Measurements from ENCODE around the gene CPA5.
"Not testable (repeated sequence)": the region's sequence is repeated elsewhere in the genome, so short reads cannot be mapped to it uniquely, and the experiment has no call there.

Gene CPA5

GRCh38 chr7:130361681-130362080 is 17.1 kb downstream of the CPA5 start:
- no peak for DNase-seq

DNA sequence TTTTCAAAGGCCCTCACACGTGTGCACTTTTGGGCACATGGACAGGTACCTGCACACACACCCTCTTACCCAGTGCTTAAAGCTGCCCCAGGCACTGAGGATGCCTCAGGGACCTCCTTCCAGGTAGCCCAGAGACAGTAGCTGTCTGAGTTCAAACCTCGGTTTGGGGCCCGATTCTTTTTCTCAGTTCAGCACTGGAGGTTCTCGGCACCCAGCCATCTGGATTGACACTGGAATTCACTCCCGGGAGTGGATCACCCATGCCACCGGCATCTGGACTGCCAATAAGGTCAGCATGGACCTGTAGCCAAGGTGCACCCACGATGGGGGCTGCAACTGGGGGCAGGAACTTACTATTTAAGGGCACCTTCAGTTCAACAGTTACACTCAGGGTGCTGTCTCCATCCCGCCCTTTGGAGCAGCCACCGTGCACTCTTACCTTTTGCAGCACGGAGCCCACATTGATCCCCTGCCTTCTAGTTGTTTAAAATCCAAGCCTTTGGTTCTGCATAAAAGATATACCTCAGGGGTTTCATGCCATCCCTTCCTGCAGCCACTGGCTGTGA is 17.7 kb downstream of the CPA5 start:
- no peak for DNase-seq

GRCh38 chr7:130363026-130363847 is 18.6 kb downstream of the CPA5 start:
- no peak for DNase-seq

DNA sequence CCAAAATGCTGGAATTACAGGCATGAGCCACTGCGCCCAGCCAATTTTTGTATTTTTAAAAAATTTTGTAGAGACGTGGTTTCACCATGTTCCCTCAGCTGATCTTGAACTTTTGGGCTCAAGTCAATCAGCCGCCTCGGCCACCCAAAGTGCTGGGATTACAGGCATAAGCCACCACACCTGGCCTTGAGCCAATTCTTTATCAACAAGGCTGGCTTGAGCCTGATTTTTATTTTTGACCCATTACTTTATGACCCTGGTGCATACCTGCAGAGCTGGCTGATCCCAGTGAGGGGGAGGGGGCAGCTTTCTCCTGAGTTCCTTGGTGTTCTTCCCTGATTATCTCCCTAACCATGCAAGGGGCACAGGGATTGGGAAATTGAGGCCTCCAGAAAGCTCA is 19.8 kb downstream of the CPA5 start:
- DNase-seq = no peak

DNA sequence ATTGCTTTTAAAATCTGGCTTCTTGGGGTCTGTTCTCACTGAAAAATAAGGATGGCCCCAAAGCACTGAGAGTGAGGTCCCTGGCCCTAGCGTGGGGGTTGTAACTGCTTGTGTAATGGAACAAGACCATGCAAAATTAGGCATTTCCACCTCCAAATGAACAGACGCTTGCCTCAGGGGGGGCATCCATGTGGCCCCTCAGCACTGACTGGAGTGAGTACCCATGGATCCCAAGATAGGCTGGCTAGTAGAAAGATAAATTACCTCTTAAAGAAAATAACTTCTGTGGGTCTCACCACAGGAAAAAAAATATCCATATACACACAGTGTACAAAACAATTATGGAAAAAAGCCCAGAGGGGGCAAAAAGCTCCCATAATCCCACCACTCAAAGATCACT is 20.5 kb downstream of the CPA5 start:
- no peak for DNase-seq

DNA sequence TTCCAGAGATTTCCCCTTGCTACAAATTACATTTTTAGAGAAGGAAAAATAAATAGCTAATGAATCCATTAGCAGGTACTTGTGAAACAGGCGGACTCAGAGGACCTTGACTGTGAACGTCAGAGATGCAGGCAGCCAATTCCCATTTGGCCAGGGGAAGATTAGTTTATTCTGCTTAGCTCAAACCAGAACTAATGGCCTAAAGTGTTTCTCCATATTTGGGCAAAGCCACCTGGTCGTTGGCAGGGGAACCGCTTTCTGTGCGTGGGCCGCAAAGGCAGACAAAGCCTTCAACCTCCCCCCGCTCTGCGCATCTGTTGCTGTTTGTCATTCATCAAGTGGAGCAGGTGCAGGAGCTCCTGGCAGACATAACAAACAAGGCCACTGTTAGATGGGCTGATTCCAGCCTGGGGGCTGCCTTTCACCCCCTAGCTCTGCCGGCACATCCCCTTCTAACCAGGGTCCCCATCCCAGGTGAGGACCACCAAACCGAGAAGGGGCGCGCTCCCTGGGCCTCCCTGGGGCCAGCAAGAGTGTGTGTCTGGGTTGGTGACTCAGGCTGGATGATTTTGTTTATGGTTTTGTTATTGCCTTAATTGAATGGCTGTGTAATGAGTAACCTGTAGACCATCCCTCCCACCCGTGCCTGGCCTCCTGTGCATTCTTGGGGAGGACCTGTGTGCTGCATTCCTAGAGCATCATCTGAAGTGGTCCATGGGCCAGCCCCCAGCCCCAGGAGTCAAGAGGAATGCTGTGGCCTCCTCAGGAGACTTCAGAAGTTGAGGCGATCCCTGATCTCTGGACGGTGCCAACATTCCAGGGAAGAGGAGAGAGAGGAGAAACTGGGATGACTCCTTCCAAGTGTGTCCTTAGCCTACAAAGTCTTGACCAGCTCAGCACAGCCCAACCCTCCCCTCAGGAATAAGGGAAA is 21.2 kb downstream of the CPA5 start:
- no peak for DNase-seq

GRCh38 chr7:130366564-130366963 is 21.9 kb downstream of the CPA5 start:
- DNase-seq = no peak

- no peak for DNase-seq
Measured at GRCh38 chr7:130367088-130367755, 22.6 kb downstream of the CPA5 start.

- DNase-seq = no peak
Measured at GRCh38 chr7:130367836-130368746, 23.5 kb downstream of the CPA5 start.

DNA sequence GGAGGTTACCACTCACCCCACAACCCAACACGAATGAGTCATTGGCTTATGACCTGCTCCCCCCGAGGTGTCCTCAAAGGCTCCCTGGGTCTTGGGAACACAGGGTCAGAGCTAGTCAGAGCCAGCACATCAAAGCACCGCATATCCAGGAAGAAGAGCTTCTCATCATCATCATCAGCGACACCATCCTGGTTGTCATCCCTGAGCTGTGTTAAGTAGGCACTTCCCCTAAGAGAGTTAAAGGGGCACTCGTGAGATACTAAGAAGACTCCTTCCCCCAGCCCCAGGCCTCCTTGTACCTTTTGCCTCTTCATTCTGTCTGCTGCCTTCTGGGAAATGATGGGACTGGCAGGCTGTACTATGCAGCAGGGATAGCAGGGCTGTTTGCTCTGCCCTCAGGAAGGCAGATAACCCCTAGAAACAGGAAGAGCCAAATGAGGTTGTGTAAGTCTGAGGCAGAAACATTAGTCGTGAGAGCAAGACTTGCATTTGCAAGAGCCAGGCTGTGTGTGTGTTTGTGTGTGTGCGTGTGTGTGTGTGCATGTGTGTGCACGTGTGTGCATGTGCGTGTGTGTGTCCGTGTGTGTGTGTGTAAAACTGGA is 24.6 kb downstream of the CPA5 start:
- no peak for DNase-seq

DNA sequence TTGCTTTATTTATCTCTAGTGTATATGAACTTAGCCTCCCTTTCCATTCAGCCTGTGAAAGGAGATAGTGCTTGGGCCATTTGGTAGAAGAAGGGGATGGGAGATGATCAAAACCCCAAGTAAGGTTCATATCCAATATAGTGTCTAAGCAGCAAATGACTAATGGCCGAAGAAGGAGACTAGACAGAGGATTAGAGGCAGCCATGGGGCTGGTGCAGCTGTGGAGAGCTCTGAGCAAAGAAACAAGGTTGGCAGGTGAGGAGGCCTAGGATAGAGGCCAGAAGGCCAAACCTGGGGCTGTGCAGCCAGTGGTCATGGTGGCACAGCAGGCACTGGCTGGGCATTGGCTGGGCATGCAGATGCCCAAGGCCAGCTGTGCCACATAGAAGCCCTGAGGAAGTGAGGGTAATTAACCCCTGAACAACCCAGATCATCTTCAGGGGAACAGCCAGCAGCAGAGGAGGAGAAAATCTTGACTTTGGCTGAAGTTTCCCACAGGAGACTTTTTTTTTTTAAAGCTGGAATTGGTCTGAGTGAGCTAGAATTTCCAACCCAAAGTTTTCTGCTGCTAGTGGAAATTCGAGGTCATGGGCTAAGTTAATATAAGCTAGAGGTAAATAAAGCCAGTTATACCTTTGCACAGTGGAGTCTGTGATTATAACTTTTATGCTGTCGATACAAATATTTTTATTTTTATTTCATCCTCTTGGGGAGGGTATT is 25.4 kb downstream of the CPA5 start:
- DNase-seq = no peak

- no peak for DNase-seq
Measured at GRCh38 chr7:130371046-130371445, 26.4 kb downstream of the CPA5 start.

DNA sequence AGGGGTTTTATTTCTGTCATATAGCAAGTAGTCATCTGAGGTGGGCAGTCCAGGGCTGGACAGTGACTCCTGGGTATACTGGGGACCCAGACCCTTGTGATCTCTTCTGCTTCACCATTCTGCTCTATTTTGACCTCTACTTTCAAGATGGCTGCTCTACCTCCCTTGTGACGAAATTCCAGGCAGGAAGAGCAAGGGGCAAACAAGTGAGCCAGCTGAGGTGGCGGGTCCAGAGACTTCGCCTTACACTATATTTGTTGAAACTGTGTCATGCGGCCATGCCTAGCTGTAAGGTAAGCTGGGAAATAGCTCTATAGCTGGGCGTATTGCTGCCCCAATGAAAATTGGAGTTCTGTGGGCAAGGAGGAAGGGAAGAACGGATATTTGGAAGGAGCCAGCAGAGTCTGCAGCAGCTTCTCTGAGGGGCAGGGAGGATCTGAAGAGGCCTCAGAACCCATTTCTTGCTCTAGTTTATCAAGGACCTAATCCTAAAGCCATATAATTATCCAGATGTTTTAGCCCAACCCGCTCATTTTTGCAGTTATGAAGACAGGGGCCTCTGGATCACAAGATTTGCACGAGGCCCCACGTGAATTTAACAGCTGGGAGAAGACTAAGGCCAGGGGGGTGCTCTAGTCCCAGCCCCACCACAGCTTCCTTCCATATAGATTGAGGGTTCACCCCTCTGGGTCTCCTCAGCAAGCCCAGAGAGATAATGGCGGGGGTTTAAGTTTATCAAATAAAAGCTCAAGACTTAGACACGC is 28.0 kb downstream of the CPA5 start:
- DNase-seq = no peak

- no peak for DNase-seq
Measured at GRCh38 chr7:130374507-130374906, 29.9 kb downstream of the CPA5 start.

- not testable (repeated sequence) for DNase-seq
Measured at GRCh38 chr7:130376461-130376860, 31.8 kb downstream of the CPA5 start.

DNA sequence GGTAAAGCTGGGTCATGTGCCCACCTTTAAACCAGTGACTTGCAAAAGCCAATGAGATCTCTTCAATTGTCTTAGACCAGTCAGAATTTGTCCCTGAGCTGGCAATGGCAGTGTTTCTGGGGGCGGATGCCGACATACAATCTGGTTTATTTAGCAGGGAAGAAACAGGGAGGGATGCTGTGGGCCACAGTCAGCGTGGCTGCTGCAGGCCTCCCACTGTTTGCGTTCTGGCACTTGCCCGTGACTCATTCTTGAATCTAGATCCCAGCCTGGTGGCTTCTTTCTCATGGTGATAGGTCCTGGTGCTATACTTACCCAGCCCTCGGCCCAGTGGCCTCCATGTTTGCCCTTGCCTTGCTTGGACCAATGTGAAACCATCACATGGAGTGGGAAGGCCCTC is 32.6 kb downstream of the CPA5 start:
- no peak for DNase-seq

DNA sequence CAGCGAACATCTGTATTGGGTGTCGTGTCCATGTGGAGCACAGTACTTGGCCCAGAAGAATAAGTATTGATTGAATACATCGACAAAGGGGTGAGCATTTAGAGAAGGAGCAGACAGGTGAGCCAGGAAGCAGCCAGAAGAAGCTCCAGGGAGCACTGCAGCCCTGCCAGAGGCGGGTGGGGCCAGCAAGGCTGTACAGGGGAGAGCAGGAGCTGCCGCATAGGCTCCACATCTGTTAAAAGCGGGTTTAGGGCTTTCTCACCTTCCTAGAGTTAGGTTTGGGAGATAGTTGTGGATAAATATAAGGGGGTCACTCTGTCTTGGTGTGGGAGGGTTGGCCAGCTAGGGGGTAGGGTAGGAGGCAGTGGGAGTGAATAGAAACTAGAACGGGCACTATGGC is 34.4 kb downstream of the CPA5 start:
- no peak for DNase-seq

DNA sequence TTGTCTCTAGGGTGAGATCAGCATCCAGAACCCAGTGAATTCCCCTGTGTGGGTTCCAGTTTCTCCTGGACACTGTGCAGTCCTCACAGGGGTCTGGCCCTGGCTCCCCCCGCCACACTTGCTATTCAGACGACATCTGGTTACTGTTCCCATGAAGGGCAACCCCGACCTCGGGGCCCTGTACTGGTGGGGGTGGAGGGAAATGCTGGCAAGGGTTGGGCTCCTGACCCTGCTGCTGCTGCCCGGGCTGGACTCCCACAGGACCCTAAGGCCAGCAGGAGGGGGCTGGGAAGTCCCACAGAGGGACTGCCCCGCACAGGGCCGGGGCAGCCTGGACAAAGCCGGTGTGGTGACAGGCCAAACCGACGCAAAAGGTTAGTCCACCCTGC is 34.9 kb downstream of the CPA5 start:
- no peak for DNase-seq

DNA sequence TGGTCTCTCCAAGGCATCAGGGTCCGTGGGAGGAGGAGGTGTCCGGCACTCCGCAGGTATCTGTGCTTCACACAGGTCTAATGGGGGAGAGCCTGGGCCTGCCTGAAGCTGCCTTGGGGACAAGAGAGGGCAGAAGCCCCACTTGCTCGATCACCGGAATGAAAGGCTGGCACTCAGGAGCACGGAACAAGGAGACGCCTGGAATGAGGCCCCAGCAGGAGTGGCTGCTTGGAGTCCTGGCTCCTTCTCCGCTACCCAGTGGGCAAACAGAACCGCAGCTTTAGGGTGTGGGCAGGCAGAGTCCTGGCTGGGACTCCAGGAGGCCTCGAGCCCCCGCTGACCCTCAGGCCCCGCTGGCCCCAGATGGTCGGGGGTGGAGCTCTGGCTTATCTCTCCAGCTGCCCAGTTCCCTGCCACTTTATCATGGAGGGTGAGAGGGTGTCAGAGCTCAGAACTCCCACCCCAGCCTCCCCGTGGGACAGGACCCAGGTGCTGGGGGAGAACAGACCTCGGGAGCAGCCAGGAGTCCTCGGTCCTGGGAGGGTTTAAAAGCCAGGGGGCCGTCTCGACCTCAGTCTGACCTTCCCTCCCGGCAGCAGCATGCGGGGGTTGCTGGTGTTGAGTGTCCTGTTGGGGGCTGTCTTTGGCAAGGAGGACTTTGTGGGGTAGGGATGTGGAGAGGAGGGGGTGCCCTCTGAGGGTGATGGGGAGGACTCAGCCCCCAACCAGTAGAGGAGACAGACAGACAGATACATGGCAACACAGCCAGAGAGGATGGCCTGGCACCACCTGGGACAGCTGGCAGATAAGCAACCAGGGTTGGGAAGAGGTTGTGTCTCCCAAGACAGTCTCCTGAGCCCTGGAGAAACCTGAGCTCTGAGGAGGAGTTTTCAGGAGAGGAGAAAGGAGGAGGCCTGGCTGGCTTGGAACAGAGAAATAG is 35.6 kb downstream of the CPA5 start, which contains the start of gene CPA1:
CPA1 (plus strand) TSS at position 574 of the 940 bp plus-strand sequence; CDS start at position 601, 27 bp downstream.
- no peak for DNase-seq

All from SIG-M5 (cell line).